IPS-NIHi11 (cell line): ENCODE measurements around the gene TEX29.

ENCODE experiments used
- DNase-seq: peaks from one replicate; pipeline ENCODE4 v3.0.0; 2012; ENCODE audit warnings: mixed read lengths, low spot score

The TEX29 gene

DNA sequence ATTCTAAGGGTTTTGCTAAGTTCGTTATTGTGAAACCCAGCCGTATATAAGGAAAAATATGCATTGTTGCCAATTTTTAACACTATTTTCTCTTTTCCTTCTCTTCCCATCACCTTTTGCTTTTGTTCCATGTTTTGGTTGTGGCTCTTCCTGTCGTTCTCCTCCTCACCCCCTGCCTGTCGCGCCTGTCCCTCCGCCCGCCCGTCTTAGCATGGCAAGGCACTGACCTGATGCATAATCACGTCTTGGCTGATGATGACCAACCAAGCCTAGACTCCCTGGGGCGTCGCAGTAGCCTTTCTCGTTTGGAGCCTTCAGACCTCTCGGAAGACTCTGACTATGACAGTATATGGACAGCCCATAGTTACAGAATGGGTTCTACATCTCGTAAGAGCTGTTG lies 28.5 kb upstream of the TEX29 start:
- DNase-seq, result no peak

DNA sequence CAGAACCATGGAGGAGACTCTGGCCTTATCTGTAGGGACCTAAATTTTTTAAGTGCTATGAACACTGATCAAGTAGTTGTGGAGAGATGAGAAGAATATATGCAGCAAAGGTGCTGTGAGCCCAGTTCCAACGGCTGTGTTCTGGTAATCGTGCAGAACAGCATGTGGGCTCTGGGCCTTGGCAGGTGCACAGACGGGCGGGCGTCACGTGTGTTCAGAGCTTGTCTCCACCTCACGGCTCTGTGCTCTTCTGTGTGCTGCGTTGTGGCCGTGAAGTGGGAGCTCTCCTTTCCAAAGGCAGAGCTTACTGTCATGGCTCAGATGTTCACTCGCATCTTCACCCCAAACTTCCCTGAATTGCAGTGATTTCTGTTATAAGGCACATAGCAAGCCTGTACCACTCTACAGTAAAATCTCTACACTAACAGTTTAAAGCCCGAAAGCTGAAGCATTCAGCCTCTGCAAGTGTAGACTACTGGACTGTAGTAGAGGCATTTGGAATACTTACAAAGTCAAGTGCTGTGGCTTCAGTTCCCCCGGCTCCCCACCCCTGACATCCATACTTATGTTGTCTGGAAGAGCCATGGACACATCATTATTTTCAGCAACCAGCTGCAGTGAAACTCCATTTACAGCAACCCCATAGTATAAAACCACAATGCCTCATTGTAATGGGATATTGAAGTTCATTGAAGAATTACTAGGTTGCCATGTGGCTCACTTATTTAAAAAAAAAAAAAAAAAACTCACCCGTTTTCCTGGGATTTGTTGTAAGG lies 27.5 kb upstream of the TEX29 start:
- DNase-seq, result no peak

DNA sequence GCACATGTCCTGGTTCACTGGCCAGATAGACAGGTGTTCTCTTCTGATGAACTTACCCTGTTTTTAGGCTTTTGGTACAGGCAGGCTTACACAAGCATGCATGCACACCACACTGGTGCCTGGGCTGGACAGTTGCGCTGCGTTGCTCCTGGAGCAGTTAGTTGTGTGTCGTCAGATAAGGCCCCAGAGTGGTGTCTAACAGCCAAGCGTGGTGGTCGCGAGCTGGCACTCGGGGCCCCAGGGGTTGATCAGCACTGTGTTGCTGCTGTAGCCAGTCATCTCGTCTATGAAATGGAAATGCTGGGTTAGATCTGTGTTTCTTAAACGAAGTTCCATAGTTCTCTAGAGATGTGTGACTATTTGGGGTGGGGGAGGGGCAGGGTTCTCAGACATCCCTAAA lies 24.6 kb upstream of the TEX29 start:
- no peak for DNase-seq

DNA sequence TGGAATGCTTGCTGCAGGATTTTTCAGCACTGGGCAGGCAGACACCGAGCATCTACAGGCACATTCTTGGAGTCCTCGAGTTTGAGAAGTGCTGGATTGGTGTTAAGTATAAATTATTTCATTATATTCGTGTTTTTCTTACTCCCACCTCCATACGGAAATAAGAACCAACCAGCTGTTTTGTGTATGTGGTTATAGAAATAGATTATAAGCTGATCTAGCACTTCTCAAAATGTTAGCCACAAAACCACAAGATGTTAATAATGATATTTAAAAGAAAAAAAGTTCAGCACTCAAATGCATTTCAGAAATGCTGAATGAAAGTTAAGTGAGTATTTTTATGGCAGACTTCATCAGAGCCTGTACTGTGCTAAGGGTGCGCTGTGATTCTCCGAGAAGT lies 24.0 kb upstream of the TEX29 start:
- no peak for DNase-seq

DNA sequence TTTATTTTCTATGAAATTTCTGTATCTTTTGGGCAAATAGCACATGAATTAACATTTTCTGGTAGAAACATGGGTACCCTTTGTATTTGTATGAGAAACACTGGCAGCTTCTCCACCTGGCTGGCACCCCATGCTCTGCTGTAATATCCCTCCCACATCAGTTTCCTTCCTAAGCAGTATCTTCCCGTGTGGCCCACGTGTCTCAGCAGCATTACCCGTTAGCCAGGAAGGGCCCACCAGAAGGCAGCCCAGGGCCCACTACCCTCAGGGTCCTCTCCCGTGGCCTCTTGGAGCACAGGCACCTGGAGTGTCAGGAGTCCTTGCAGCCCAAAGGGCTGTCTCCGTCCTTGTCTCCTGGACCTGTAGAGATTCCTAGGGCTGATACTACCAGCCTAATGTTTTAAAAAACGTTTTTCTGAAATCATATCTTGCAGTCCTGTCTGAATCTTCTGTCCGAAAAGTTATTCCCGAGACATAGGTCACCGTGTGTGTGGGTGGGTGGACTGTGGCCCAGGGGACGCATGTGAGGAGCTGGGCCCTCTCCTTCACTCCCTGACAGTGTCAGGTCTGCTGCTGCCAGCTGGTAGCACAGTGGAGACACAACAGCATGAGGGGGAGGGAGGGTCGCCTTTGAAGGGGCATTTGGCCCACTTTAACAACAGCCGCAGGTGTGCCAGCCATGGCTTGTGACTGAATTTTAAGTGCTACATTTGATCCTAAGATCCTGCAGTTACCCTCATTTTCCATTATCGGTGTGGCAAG lies 22.0 kb upstream of the TEX29 start:
- DNase-seq, result no peak

DNA sequence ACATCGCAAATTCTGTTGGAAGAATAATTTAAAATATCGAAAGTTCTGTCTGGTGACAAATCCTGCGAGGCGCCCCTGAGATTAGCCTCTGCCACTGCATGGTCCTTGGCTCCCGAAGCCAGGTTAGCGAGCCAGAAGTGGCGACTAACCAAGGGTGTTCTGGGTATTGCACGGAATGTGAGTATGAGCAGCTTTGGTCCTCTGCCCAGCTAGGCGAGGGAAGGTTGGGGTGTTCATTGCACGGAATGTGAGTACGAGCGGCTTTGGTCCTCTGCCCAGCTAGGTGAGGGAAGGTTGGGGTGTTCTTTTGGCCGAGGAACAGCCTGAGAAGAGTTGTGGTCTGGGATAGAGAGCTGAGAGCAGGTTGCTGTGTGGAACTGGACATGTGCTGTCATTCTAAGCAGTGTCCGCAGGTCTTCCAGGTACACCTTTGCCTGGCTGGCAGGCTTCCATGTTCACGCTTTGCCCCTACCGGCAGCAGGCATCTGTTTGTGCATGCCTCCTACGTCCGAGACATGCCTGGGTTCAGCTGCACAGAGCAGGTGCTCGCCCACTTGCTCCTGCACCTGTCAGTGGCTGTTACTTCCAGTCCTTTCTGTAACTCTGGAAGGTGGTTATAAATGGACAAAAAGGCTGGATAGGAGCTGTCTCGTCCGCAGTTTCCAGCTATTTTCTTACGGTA lies 18.3 kb upstream of the TEX29 start:
- DNase-seq, result no peak

DNA sequence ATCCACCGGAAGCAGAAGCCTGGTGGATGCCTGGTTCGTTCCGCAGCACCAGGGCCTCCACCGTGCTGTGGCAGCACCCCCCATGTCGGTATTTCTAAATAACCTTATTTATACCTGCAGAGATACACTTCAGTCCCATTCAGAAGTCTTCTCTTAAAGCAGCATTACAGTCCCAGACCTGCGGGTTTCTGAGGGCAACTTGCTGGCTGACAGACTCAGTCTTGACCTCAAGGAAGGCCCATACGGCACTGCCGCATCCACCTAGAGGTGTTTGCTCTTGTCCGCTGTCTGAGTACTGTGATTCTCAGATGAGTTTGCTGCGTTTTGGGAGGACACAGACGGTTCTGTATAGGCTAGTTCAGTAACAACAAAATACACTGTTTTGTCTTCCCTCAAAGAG lies 16.9 kb upstream of the TEX29 start:
- DNase-seq, result no peak

DNA sequence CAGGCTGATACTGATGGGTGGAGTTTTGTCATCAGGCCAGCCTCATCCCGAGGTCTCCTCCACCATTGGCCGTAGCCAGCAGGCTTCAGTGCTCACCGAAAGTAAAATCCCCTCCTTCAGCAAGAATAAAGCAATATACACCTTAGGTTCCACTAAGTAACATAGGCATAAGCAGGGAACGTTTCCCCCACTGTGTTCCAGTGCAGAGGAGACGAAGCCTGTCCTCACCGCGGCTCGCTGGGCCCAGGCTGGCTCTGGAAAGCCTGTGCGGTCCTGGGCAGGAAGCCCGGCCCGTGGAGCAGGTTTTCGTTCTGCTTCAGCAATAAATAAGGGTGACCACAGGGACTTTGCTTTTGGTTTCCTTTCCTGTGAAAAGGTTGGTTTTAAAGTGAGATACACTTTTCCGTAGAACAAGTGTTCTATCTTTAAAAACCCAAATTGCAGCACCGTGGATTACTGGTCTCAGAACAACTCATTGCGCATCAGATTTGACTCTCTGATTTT lies 16.3 kb upstream of the TEX29 start:
- DNase-seq, result no peak

DNA sequence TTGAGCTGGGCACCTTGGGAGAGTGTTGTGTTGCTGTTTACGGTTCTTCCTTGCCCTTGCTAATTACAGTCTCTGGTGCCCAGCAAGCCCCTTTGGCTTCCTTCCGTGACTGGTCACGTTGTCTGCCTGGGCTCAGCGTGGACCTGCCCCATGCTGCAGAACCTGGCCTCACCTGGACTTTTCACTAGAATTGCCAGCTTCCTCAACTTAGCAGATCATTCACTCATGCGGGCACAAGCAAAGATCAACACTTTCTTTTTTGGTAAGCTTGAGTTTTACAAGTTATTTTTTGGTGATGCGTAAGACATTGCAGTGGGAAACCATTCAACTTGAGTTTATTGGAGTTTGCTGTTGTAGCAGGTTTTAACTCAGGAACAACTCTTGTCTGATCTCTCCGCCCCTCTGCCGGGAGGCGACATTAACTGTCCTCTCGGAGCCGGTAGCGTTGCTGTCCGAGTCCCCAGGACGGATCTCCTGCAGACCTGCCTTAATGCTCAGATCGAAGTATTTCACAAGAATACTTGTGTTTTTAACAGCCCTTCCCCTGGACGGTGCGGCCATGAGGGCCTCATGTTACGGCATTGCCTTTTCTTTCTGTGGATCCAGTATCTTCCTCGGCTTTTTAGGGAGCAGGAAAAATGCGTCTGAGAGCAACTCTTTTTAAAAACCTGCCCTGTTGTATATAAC lies 15.7 kb upstream of the TEX29 start:
- no peak for DNase-seq

DNA sequence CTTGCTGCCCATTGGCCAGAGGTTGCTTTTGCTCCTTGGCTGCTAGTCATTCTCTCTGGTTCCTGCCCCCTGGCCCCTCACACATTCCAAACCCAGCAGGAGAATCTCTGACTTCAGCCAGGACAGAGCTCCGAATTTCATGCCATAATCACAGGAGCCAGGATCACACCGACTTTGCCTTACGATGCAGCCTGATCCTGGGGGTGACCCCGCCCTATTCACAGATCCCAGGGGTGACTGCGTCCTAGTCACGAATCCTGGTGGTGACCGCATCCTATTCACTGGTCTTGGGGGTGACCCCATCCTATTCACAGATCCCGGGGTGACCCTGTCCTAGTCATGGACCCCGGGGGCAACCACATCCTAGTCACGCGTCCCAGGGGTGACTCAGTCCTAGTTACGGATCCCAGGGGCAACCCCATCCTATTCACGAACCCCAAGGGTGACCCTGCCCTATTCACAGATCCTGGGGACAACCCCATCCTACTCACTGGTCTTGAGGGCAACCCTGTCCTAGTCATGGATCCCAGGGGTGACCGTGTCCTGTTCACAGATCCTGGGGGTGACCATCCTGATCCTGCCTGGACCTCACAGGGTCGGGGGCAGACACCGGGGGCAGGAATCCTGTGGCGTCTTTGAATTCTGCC lies 7.4 kb upstream of the TEX29 start:
- DNase-seq, result no peak

DNA sequence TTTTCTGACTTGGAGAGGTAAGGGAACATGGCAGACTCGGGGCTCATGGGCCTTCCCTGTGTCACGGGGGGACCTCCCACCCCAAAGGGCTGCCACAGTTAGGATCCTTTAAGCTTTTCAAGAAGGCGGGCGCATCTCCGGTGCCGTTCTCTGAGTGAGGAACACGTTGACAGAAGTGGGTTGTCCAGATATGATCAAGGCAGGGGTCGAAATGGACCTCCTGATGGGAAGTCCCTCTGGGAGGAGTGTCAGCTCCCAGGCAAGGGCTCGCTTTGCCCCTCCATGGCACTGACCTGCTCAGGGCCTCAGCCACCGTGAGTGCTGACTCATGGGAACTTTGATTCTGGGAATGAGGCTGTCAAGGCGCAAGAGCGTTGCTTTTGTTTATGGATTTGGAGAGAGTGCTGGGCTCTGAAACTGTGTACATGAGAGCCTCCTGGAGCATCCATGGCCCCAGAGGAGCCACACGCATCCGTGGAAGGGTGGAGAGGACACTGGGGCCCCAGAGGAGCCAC lies 6.5 kb upstream of the TEX29 start:
- DNase-seq, result no peak

DNA sequence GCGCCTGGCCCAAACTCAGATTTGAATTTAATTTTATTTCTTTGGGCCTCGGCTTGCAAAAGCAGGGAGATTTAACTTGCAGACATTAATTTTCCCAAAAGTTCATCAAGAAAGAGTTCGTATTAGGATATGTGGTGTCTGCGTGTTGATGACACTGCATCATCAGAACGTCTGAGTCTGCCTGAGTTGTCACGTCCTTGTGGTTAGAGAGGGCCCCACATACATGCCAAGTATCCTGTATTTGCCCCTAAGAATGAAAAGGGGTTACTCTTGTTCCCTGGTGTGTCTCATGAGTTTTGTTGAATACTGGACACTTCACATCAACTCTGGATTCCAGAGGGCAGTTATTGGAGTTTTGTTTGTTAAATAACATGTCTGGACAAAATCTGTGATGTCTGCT lies 5.6 kb upstream of the TEX29 start:
- DNase-seq, result no peak

DNA sequence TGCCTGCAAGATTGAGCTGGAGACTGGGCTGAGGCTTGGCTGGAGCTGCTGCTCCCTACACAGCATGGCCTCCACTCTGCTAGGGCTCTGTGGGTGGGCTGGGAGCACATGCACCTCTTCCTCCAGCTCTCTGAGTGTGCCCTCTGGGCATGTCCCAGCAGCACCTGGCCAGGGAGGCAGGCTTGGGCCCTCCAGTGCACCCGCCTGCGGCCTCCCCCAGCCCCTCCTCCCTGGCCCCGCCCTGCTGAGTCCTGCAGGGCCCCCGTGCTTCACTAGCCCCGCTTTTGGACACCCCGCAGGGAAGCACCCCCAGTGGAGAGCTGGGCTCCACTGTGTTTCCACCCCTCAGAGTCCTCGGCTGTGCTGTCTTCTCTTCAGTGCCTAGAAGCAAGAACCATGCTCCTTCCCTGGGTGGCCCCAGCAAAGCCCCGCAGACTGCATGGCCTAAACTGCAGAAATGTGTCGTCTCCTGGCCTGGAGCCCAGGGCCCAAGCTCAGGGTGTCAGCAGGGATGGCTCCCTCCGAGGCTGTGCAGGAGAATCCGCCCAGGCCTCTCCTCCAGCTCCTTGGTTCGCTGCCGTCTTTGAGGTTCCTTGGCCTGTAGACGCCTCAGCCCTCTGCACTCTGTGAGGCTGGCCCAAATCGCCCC lies 5.0 kb upstream of the TEX29 start:
- no peak for DNase-seq

DNA sequence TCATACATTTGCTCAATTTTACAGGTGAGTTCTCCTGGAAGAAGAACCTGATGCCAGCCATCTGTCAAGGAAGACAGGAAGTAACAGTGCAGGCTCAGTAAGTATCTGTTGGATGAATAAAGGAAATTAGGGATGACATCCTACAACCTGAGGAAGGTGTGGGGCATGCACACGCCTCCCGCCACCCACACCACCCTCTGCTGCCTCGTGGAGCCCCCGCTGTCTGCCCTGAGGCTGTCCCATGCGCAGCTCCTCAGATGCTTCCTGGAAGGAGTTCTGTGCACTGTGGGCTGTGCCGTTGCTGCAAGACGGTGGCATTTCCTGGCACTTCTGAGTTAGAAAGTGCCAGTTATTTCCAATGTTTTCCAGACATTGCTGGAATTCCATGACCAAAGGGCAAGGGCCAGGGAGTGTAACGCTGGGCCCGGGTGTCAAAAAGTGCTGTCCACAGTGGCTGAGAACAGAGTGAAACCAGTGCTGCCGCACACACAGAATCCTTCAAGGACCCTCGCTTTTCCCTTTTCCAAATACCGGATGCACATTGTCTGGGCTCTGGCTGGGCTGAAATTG lies 4.2 kb upstream of the TEX29 start:
- DNase-seq, result no peak

DNA sequence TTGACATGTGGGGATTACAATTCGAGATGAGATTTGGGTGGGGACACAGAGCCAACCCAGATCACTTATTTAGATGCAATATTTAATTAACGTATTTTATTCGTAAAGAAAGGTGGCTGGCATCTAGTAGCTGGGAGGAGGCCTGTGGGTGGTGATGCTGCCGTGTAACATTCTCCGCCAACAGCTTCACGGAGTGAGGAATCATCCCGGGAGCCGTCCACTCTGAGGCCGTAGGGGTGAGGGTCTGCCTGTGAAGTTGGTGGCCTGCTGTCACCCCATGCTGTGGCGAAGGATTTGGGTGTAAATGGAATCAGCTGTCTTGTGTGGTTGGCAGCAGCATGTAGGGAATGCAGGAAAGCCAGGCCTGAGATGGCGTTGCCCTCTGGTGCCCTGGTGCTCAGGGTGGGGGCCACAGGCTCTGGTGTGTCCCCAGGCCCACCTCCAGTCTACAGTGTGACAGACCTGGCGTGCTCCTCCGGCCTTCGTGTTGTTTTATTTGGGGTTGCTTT lies 3.3 kb upstream of the TEX29 start:
- no peak for DNase-seq

DNA sequence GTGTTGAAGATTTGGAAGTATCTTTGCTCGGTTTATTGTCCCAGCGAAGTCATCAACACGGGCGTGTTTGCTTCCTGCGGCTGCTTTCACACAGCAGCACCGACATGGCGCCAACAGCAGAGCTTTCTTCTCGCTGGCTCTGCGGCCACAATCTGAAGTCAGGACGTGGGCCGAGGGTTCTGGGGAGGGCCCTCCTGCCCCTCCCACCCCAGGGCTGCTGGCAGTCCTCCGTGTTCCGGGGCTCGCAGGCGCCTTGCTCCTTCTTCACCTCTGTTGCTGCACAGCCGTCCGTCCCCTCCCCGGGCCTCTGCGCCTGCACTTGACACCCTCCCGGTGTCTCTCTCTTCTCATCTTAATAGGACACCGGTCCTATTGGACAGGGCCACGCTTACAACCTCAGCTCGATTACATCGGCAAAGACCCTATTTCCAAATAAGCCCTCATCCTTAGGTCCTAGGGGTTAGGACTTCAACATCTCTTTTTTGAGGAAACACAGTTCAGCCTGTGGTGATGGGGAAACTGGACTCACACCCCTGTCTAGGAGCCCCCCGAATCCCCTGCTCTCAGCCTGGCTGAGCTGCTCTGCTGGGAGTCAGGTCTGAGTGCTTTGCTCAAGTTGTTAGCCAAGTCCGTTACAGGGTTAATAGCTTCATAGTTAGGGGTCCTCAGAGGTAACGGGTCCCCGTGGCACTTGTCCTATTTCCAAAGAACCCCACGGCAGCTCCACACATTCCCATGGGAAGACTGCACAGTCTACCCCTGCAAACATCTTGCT lies 2.7 kb upstream of the TEX29 start:
- DNase-seq, result no peak

DNA sequence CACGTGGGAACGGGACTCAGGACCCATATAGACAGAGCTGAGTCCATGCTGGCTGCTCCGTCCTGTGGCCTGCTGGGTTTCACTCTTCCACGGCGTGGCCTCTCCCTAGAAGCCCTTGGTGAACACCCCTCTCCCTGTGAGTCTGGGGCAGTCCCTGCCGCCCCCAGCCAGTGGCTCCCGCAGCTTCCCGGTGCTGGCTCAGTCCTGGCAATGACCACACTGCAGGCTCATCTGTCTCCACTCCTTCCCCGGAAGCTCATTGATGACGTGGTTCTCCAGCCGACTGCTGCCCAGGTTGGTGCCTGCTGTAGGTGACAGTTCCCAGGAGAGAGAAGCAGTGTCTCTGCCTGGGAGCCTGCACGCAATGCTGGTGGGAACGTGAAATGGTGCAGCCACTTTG lies 2.1 kb upstream of the TEX29 start:
- no peak for DNase-seq

DNA sequence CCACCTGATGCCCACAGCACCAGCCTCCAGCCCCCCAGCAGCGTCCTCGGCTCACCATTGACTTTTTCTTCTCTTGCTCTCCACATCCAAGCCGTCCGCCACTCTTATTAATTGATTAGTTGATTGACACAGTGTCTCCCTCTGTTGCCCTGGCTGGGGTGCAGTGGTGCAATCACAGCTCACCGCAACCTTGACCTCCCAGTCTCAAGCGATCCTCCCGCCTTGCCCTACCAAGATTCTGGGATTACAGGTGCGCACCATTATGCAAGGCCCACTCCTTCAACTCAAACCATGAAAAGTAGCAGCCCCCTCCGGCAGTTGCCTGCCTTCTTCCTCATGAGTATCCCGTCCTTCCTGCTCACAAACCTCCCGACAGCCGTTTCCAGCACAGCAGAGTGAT lies 921 bp upstream of the TEX29 start:
- DNase-seq, result no peak

DNA sequence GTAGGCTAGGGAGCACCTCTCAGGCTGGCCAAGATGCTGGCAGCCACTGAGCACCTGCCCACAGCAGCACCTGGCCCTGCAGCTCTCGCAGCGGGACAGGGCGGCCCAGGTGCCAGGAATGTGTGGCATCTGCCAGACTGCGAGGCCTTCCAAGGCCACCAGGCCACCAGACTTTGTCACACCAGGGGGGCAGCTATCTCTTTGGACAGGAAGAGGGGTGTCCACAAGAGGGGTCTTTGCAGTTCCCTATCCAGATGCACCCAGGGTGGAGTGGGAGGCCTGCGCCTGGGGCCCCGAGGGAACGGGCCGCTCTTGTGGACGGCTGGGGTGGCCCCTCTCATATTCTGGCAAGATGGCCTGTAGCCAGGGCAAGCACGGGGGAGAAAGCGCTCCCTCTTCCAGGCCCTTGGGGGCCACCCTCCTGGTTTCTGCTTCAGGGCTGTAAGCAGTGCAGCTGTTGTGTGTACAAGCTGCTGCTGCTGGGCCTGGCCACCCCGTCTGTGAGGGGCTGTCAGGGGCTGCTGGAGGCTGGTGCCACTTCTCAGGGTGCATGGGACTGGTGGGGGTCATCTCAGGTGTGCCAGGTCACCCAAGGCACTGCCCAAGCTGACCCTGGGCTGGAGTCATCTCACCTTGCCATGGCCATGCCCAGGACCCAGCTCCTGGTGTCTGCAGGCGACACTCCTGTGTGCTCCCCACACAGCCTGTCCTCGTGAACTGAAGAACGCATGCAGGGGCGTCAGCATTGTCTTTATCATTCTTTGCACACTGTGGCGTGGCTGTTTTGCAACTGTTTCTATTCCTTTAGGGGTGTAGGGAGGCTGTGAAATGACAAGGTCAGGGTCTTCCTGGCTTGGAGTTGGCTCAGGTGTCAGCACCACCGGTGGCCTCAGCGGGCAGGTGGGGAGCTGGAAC lies 1.8 kb downstream of the TEX29 start:
- DNase-seq, result no peak
